NK-92 (cell line): ENCODE data around the gene CSK.

Experiments used
- DNase-seq: peaks from one replicate; lab custom pipeline; 2025; ENCODE audit not compliant: unreplicated experiment; lab: John Stamatoyannopoulos, UW

The CSK gene

GRCh38 chr15:74822233-74822632 lies 40.4 kb downstream of the CSK start:
- no peak for DNase-seq

GRCh38 chr15:74823324-74823723 lies 41.4 kb downstream of the CSK start:
- no peak for DNase-seq

GRCh38 chr15:74824976-74825375 lies 43.1 kb downstream of the CSK start:
- no peak for DNase-seq

- no peak for DNase-seq
Observed at GRCh38 chr15:74825866-74826265, 44.0 kb downstream of the CSK start.

- DNase-seq = no peak
Observed at GRCh38 chr15:74826364-74826819, 44.5 kb downstream of the CSK start, which contains the start of gene CPLX3. CPLX3 (plus strand) TSS chr15:74826627; CDS start chr15:74826704, 77 bp downstream.

GRCh38 chr15:74826921-74827320 lies 45.0 kb downstream of the CSK start:
- no peak for DNase-seq

- no peak for DNase-seq
Observed at GRCh38 chr15:74827614-74828013, 45.7 kb downstream of the CSK start.

GRCh38 chr15:74828835-74829234 lies 47.0 kb downstream of the CSK start:
- DNase-seq = no peak

- DNase-seq = no peak
Observed at GRCh38 chr15:74829486-74829885, 47.6 kb downstream of the CSK start.

- DNase-seq = no peak
Observed at GRCh38 chr15:74829991-74830390, 48.1 kb downstream of the CSK start.

GRCh38 chr15:74830868-74831267 lies 49.0 kb downstream of the CSK start:
- DNase-seq = no peak

GRCh38 chr15:74831813-74832495 lies 50.1 kb downstream of the CSK start:
- no peak for DNase-seq

- DNase-seq = no peak
Observed at GRCh38 chr15:74832826-74833225, 50.9 kb downstream of the CSK start.

- no peak for DNase-seq
Observed at GRCh38 chr15:74833376-74834107, 51.7 kb downstream of the CSK start.

GRCh38 chr15:74835312-74835823 lies 53.5 kb downstream of the CSK start:
- DNase-seq = no peak

GRCh38 chr15:74836846-74837245 lies 55.0 kb downstream of the CSK start:
- DNase-seq = no peak

- DNase-seq = no peak
Observed at GRCh38 chr15:74837482-74838136, 55.7 kb downstream of the CSK start.

GRCh38 chr15:74838137-74838516 lies 56.2 kb downstream of the CSK start:
- DNase-seq = no peak

GRCh38 chr15:74838746-74839525 lies 57.1 kb downstream of the CSK start:
- DNase-seq = no peak

GRCh38 chr15:74839526-74840395 lies 57.9 kb downstream of the CSK start:
- no peak for DNase-seq
